Bronchial epithelial cell (primary cell): ENCODE measurements around the gene RHEX. TPM values are rescaled to one million over a fixed set of nuclear protein-coding genes. Genes with fewer than 3 reads are reported as not detected.
A peak's percentile ranks its signal among the peaks of the same experiment; 100 is the strongest.
"Not testable (repeated sequence)": the region's sequence is repeated elsewhere in the genome, so short reads cannot be mapped to it uniquely, and the experiment has no call there.

Experiments used
- DNase-seq: peaks from one replicate; pipeline ENCODE4 v3.0.0-alpha.2; 2010; ENCODE audit warnings: low read depth
- FAIRE-seq: peaks from 2 replicates; lab custom pipeline; 2011; peaks lifted over from hg19 to GRCh38; lab: Jason Lieb, UNC
- H3K27me3 ChIP-seq: 2 replicates; pipeline ENCODE4 v1.5.1; 2011; ENCODE audit warnings: low read length; ENCODE audit not compliant: control insufficient read depth, insufficient read depth
- H3K36me3 ChIP-seq: 2 replicates; pipeline ENCODE4 v1.5.1; 2011; ENCODE audit warnings: low read length; ENCODE audit not compliant: control insufficient read depth, insufficient read depth
- H3K4me3 ChIP-seq: 2 replicates; pipeline ENCODE4 v1.5.1; 2011; ENCODE audit warnings: mild to moderate bottlenecking, low read depth, low read length, control low read depth
- total RNA-seq: library from RNA; depleted of rRNA; stranded (reverse); fragments of >200 nt; gene quantifications from 2 replicates; pipeline ENCODE4 v1.2.1, GENCODE V29; 2014
- TF ChIP-seq, protein P1 (sequence below): IDR thresholded peaks from 2 replicates; pipeline ENCODE4 v1.5.1; 2011; ENCODE audit warnings: mild to moderate bottlenecking, moderate library complexity, low read length, control low read depth, inconsistent platforms; ENCODE audit not compliant: insufficient read depth, severe bottlenecking

Gene RHEX
- not detected in 2 replicates for total RNA-seq

DNA sequence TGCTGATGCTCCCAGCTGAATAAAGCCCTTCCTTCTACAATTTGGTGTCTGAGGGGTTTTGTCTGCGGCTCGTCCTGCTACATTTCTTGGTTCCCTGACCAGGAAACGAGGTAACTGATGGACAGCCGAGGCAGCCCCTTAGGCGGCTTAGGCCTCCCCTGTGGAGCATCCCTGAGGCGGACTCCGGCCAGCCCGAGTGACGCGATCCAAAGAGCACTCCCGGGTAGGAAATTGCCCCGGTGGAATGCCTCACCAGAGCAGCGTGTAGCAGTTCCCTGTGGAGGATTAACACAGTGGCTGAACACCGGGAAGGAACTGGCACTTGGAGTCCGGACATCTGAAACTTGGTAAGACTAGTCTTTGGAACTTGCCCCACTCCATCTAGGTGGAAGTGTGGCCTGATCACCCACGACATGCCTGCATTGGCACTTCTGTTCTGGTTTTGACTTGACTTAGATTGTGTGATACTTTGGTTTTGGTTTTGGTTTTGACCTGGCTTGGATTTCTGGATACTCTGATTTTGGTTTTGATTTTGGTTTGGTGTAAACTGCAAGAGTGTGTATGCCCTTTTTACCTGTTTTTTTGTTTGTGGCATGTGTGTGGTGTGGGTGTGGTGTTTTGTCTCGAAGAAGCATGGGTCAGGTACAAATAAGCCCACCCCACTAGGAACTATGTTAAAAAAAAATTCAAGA lies at the start of gene RHEX:
TSS of gene RHEX (plus strand) at position 255 of the 692 bp plus-strand sequence. CDS start 44,656 bp downstream, outside the sequence.
- FAIRE-seq = not testable (repeated sequence)

GRCh38 chr1:206003854-206004800 lies 48.8 kb upstream of the RHEX start:
- H3K36me3 ChIP-seq = peaks cover 3% of the 10 kb centered on the region
- FAIRE-seq (no peak), DNase-seq (peak; percentile 3)
- no peak overlapping the region for H3K4me3 ChIP-seq
- H3K27me3 ChIP-seq = no peaks in the 10 kb centered on the region
- TF ChIP-seq, protein P1, sequence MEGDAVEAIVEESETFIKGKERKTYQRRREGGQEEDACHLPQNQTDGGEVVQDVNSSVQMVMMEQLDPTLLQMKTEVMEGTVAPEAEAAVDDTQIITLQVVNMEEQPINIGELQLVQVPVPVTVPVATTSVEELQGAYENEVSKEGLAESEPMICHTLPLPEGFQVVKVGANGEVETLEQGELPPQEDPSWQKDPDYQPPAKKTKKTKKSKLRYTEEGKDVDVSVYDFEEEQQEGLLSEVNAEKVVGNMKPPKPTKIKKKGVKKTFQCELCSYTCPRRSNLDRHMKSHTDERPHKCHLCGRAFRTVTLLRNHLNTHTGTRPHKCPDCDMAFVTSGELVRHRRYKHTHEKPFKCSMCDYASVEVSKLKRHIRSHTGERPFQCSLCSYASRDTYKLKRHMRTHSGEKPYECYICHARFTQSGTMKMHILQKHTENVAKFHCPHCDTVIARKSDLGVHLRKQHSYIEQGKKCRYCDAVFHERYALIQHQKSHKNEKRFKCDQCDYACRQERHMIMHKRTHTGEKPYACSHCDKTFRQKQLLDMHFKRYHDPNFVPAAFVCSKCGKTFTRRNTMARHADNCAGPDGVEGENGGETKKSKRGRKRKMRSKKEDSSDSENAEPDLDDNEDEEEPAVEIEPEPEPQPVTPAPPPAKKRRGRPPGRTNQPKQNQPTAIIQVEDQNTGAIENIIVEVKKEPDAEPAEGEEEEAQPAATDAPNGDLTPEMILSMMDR = no peak

More for the DNA sequence above, at the start of gene RHEX:
- H3K27me3 ChIP-seq, H3K4me3 ChIP-seq, DNase-seq, H3K36me3 ChIP-seq: not testable (repeated sequence)

DNA sequence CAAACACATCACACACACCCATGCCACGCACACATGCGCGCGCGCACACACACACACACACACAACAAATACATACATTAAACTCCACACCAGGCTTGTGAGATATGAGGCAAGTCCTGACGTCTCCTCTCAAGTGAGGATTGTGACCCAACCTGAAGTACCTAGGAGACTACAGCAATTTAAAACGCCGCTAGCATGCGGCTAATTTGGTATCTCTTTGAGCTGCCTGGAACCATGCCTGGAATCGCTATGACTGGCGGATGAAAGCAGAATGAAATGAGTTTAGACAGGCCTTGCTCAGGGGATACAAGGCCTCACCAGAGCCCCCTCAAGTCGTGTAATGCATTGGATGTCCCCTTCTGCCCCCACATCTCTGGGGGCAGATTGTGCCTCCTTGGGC lies 48.1 kb upstream of the RHEX start:
- Histone ChIP-seq H3K4me3 (no peak overlapping the region), H3K36me3 (peaks cover 3% of the 10 kb centered on the region), H3K27me3 (no peaks in the 10 kb centered on the region)
- DNase-seq (peak; percentile 90), FAIRE-seq (no peak)
- TF ChIP-seq, protein P1 = no peak

- FAIRE-seq (no peak), DNase-seq (no peak)
- Histone ChIP-seq H3K4me3 (no peak overlapping the region), H3K27me3 (no peaks in the 10 kb centered on the region), H3K36me3 (peaks cover 3% of the 10 kb centered on the region)
- TF ChIP-seq, protein P1 = no peak
Measured at GRCh38 chr1:206005234-206005633, 47.7 kb upstream of the RHEX start.

- TF ChIP-seq, protein P1 = no peak
- Histone ChIP-seq H3K27me3 (no peaks in the 10 kb centered on the region), H3K4me3 (no peak overlapping the region), H3K36me3 (no peaks in the 10 kb centered on the region)
- FAIRE-seq (no peak), DNase-seq (no peak)
Measured at GRCh38 chr1:206005778-206006180, 47.2 kb upstream of the RHEX start.

GRCh38 chr1:206006946-206007345 lies 46.0 kb upstream of the RHEX start:
- DNase-seq (no peak), FAIRE-seq (no peak)
- H3K4me3 ChIP-seq = no peak overlapping the region
- no peaks in the 10 kb centered on the region for H3K36me3 ChIP-seq
- no peaks in the 10 kb centered on the region for H3K27me3 ChIP-seq
- TF ChIP-seq, protein P1 = no peak
